BJ (cell line): ENCODE measurements around the gene MOV10. TPM values are rescaled to one million over a fixed set of nuclear protein-coding genes. Genes with fewer than 3 reads are reported as not detected.
"Not testable (repeated sequence)": the region's sequence is repeated elsewhere in the genome, so short reads cannot be mapped to it uniquely, and the experiment has no call there.

ENCODE experiments used
- CTCF ChIA-PET: fragments of 350-600 bp; formaldehyde crosslinking; extraction: SDS; loops from one replicate; lab custom pipeline; 2021; ENCODE audit warnings: antibody characterized with exemption, inconsistent platforms; lab: Yijun Ruan, JAX
- POLR2A ChIA-PET: fragments of 300-600 bp; sonication (Branson Sonifier 250); formaldehyde crosslinking; extraction: SDS; loops from one replicate; lab custom pipeline; 2021; ENCODE audit warnings: antibody characterized with exemption; lab: Charles Lee
- DNase-seq: peaks from one replicate; pipeline ENCODE4 v3.0.0-alpha.2; 2011; ENCODE audit warnings: low read depth
- H3K27me3 ChIP-seq: 2 replicates; pipeline ENCODE4 v1.6.0; 2011; ENCODE audit warnings: low read length; ENCODE audit not compliant: control insufficient read depth, insufficient read depth
- H3K36me3 ChIP-seq: 2 replicates; pipeline ENCODE4 v1.5.1; 2011; ENCODE audit warnings: low read length; ENCODE audit not compliant: control insufficient read depth, insufficient read depth
- H3K4me3 ChIP-seq: 2 replicates; pipeline ENCODE4 v1.5.1; 2011; ENCODE audit warnings: low read depth, mild to moderate bottlenecking, control low read depth, low read length
- CTCF ChIP-seq: IDR thresholded peaks from 2 replicates; pipeline ENCODE4 v1.5.1; 2011; ENCODE audit warnings: low read depth, mild to moderate bottlenecking, control low read depth, inconsistent platforms, low read length, moderate library complexity; ENCODE audit not compliant: insufficient read depth
- polyA plus RNA-seq: library from polyadenylated mRNA; depleted of rRNA; stranded (reverse); fragments of >200 nt; gene quantifications from 2 replicates; pipeline ENCODE4 v1.2.3, GENCODE V29; 2011

MOV10 gene
- polyA plus RNA-seq, 1 experiment: 93.7 TPM

- CTCF ChIA-PET: interaction anchor here (0.6 to 11.8 kb wide), 32 partner anchors 9 to 378 kb away, joined by 3 to 486 read pairs (median 4); partner anchors contain the start of genes LRIG2 and RHOC
- DNase-seq: no peak
- no peaks in the 10 kb centered on the region; the same call in 1 of the 2 replicates for H3K27me3 ChIP-seq
- peak; percentile 89 for TF ChIP-seq CTCF
- H3K4me3 ChIP-seq: peak overlapping the region; percentile 11; the same call in 1 of the 2 replicates
- POLR2A ChIA-PET: no interaction called here
- no peaks in the 10 kb centered on the region for H3K36me3 ChIP-seq
These were observed 44.4 kb downstream of the MOV10 start for GRCh38 chr1:112718691-112719418.

- no peak for TF ChIP-seq CTCF
- CTCF ChIA-PET: interaction anchor here (0.9 to 11.8 kb wide), 15 partner anchors 8 to 377 kb away, joined by 3 to 486 read pairs (median 7); partner anchors contain the start of genes LRIG2 and RHOC
- no peak for DNase-seq
- H3K36me3 ChIP-seq: no peaks in the 10 kb centered on the region
- no peak overlapping the region for H3K4me3 ChIP-seq
- H3K27me3 ChIP-seq: no peaks in the 10 kb centered on the region; the same call in 1 of the 2 replicates
- POLR2A ChIA-PET: no interaction called here
These were observed 45.2 kb downstream of the MOV10 start for GRCh38 chr1:112719706-112720105.

- Histone ChIP-seq H3K4me3 (no peak overlapping the region), H3K27me3 (no peaks in the 10 kb centered on the region; the same call in 1 of the 2 replicates), H3K36me3 (no peaks in the 10 kb centered on the region)
- ChIA-PET CTCF (interaction anchor here (1.2 to 11.8 kb wide), 8 partner anchors 9 to 352 kb away, joined by 3 to 486 read pairs (median 16); partner anchors contain the start of genes LRIG2 and RHOC), POLR2A (interaction anchor here (0.6 kb wide), 1 partner anchor 35 kb away, joined by 4 read pairs; no protein-coding TSS in a partner anchor)
- no peak for DNase-seq
- TF ChIP-seq CTCF: no peak
These were observed 46.3 kb downstream of the MOV10 start for GRCh38 chr1:112720800-112721199.

GRCh38 chr1:112721294-112721693 is 46.8 kb downstream of the MOV10 start:
- H3K4me3 ChIP-seq, H3K27me3 ChIP-seq, DNase-seq, H3K36me3 ChIP-seq: not testable (repeated sequence)
- ChIA-PET POLR2A (interaction anchor here (0.6 kb wide), 1 partner anchor 35 kb away, joined by 4 read pairs; no protein-coding TSS in a partner anchor), CTCF (interaction anchor here (1.2 to 11.8 kb wide), 7 partner anchors 10 to 351 kb away, joined by 3 to 486 read pairs (median 9); partner anchors contain the start of genes LRIG2 and RHOC)

- H3K36me3 ChIP-seq: no peaks in the 10 kb centered on the region
- POLR2A ChIA-PET: no interaction called here
- CTCF ChIA-PET: interaction anchor here (0.7 to 11.8 kb wide), 7 partner anchors 9 to 351 kb away, joined by 3 to 486 read pairs (median 9); partner anchors contain the start of gene LRIG2
- H3K27me3 ChIP-seq: no peaks in the 10 kb centered on the region; the same call in 1 of the 2 replicates
- no peak overlapping the region for H3K4me3 ChIP-seq
- no peak for DNase-seq
- no peak for TF ChIP-seq CTCF
These were observed 47.6 kb downstream of the MOV10 start for GRCh38 chr1:112721966-112722524.
